ENCODE results near the gene RYR2.

RYR2 gene

DNA sequence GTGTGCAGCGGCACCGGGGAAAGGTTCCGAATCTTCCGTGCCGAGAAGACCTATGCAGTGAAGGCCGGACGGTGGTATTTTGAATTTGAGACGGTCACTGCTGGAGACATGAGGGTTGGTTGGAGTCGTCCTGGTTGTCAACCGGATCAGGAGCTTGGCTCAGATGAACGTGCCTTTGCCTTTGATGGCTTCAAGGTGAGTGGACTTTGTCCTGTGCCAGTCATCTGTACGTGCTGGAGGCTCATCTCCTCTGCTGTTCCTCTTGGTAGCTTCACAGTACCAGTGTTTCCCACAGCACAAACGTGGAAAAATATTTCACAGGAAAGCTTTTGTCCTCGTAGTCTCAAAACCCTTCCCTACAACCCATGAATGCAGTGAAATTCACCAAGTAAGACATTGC, 524.6 kb downstream of the RYR2 start:
- no peak for DNase-seq
- Histone ChIP-seq H2BK12ac (ENCODE audit: low read length) (no peak overlapping the region), H3K27me3 (ENCODE audit: insufficient read depth, low read length) (no peaks in the 10 kb centered on the region), H3K4me1 (ENCODE audit: control insufficient read depth in 1 of 2, insufficient read depth in 2 of 2, low read length in 2 of 2) (no peaks in the 10 kb centered on the region), H4K12ac (ENCODE audit: low read depth, low read length) (no peak overlapping the region), H4K8ac (ENCODE audit: low read depth, low read length) (no peak overlapping the region), H3K9ac (ENCODE audit: low read length) (no peak overlapping the region), H3K79me2 (ENCODE audit: control insufficient read depth, insufficient read depth, low read length, poor library complexity) (no peaks in the 10 kb centered on the region), H3K79me1 (ENCODE audit: low read length) (no peaks in the 10 kb centered on the region), H3K23ac (ENCODE audit: low read length) (no peak overlapping the region), H3K18ac (ENCODE audit: low read length) (no peak overlapping the region), H3K27ac (ENCODE audit: low read depth, low read length) (no peak overlapping the region), H3K4me2 (ENCODE audit: low read length) (no peak overlapping the region), H2BK5ac (ENCODE audit: low read depth, low read length, poor library complexity) (no peak overlapping the region), H2BK120ac (ENCODE audit: insufficient read depth, low read length, poor library complexity) (no peak overlapping the region), H2AK5ac (ENCODE audit: low read length) (no peak overlapping the region), H3K4ac (ENCODE audit: low read depth, low read length) (no peak overlapping the region), H3K36me3 (ENCODE audit: control insufficient read depth in 1 of 2, insufficient read depth in 2 of 2, low read length in 2 of 2) (peaks cover 0 to 2% of the 10 kb centered on the region in 2 experiments), H3K4me3 (ENCODE audit: low read depth, low read length) (no peak overlapping the region), H3K14ac (ENCODE audit: low read length) (no peak overlapping the region), H4K91ac (ENCODE audit: low read depth, low read length) (no peak overlapping the region), H3K9me3 (ENCODE audit: insufficient read depth, low read depth, low read length) (no peaks in the 10 kb centered on the region), H2AFZ (ENCODE audit: insufficient read depth, low read length, poor library complexity) (no peak overlapping the region)
- WGBS (ENCODE audit: extremely low coverage, insufficient coverage, insufficient read length): no CpG with 5 or more reads among the region's 14 CpGs

GRCh38 chr1:237568955-237569354, 527.0 kb downstream of the RYR2 start:
- Histone ChIP-seq H3K9ac (ENCODE audit: low read length) (no peak overlapping the region), H3K4me1 (ENCODE audit: control insufficient read depth in 1 of 2, insufficient read depth in 2 of 2, low read length in 2 of 2) (no peaks in the 10 kb centered on the region), H4K91ac (ENCODE audit: low read depth, low read length) (no peak overlapping the region), H3K18ac (ENCODE audit: low read length) (no peak overlapping the region), H3K79me2 (ENCODE audit: control insufficient read depth, insufficient read depth, low read length, poor library complexity) (no peaks in the 10 kb centered on the region), H3K27me3 (ENCODE audit: insufficient read depth, low read length) (no peaks in the 10 kb centered on the region), H2BK12ac (ENCODE audit: low read length) (no peak overlapping the region), H3K79me1 (ENCODE audit: low read length) (no peaks in the 10 kb centered on the region), H3K36me3 (ENCODE audit: control insufficient read depth in 1 of 2, insufficient read depth in 2 of 2, low read length in 2 of 2) (peaks cover 0 to 2% of the 10 kb centered on the region in 2 experiments), H2AK5ac (ENCODE audit: low read length) (no peak overlapping the region), H3K14ac (ENCODE audit: low read length) (no peak overlapping the region), H3K4me2 (ENCODE audit: low read length) (no peak overlapping the region), H4K12ac (ENCODE audit: low read depth, low read length) (no peak overlapping the region), H3K27ac (ENCODE audit: low read depth, low read length) (no peak overlapping the region), H2AFZ (ENCODE audit: insufficient read depth, low read length, poor library complexity) (no peak overlapping the region), H4K8ac (ENCODE audit: low read depth, low read length) (no peak overlapping the region), H3K9me3 (ENCODE audit: insufficient read depth, low read depth, low read length) (no peaks in the 10 kb centered on the region), H2BK5ac (ENCODE audit: low read depth, low read length, poor library complexity) (no peak overlapping the region), H2BK120ac (ENCODE audit: insufficient read depth, low read length, poor library complexity) (no peak overlapping the region), H3K23ac (ENCODE audit: low read length) (no peak overlapping the region), H3K4ac (ENCODE audit: low read depth, low read length) (no peak overlapping the region), H3K4me3 (ENCODE audit: low read depth, low read length) (no peak overlapping the region)
- DNase-seq: no peak
- no CpG with 5 or more reads among the region's 9 CpGs for WGBS (ENCODE audit: extremely low coverage, insufficient coverage, insufficient read length)

- no peak overlapping the region for H2AFZ ChIP-seq (ENCODE audit: insufficient read depth, low read length, poor library complexity)
- no peak overlapping the region for H3K4me2 ChIP-seq (ENCODE audit: low read length)
- H3K9ac ChIP-seq (ENCODE audit: low read length): no peak overlapping the region
- H3K18ac ChIP-seq (ENCODE audit: low read length): no peak overlapping the region
- DNase-seq: peak in 1 of 2 donors; percentile 14
- no peak overlapping the region for H3K23ac ChIP-seq (ENCODE audit: low read length)
- H2BK5ac ChIP-seq (ENCODE audit: low read depth, low read length, poor library complexity): no peak overlapping the region
- no peak overlapping the region for H2AK5ac ChIP-seq (ENCODE audit: low read length)
- H3K79me1 ChIP-seq (ENCODE audit: low read length): no peaks in the 10 kb centered on the region
- H3K4me1 ChIP-seq (ENCODE audit: control insufficient read depth in 1 of 2, insufficient read depth in 2 of 2, low read length in 2 of 2): no peaks in the 10 kb centered on the region
- H2BK120ac ChIP-seq (ENCODE audit: insufficient read depth, low read length, poor library complexity): no peak overlapping the region
- no peak overlapping the region for H4K8ac ChIP-seq (ENCODE audit: low read depth, low read length)
- no peaks in the 10 kb centered on the region for H3K9me3 ChIP-seq (ENCODE audit: insufficient read depth, low read depth, low read length)
- no peak overlapping the region for H3K27ac ChIP-seq (ENCODE audit: low read depth, low read length)
- H3K4me3 ChIP-seq (ENCODE audit: low read depth, low read length): no peak overlapping the region
- no peak overlapping the region for H4K91ac ChIP-seq (ENCODE audit: low read depth, low read length)
- no peak overlapping the region for H3K14ac ChIP-seq (ENCODE audit: low read length)
- H3K27me3 ChIP-seq (ENCODE audit: insufficient read depth, low read length): no peaks in the 10 kb centered on the region
- H2BK12ac ChIP-seq (ENCODE audit: low read length): no peak overlapping the region
- no peaks in the 10 kb centered on the region for H3K79me2 ChIP-seq (ENCODE audit: control insufficient read depth, insufficient read depth, low read length, poor library complexity)
- no peak overlapping the region for H4K12ac ChIP-seq (ENCODE audit: low read depth, low read length)
- peaks cover 0 to 2% of the 10 kb centered on the region in 2 experiments for H3K36me3 ChIP-seq (ENCODE audit: control insufficient read depth in 1 of 2, insufficient read depth in 2 of 2, low read length in 2 of 2)
- H3K4ac ChIP-seq (ENCODE audit: low read depth, low read length): no peak overlapping the region
- WGBS (ENCODE audit: extremely low coverage, insufficient coverage, insufficient read length): no CpG with 5 or more reads among the region's 5 CpGs
These were observed 528.5 kb downstream of the RYR2 start for GRCh38 chr1:237570530-237570929.

DNA sequence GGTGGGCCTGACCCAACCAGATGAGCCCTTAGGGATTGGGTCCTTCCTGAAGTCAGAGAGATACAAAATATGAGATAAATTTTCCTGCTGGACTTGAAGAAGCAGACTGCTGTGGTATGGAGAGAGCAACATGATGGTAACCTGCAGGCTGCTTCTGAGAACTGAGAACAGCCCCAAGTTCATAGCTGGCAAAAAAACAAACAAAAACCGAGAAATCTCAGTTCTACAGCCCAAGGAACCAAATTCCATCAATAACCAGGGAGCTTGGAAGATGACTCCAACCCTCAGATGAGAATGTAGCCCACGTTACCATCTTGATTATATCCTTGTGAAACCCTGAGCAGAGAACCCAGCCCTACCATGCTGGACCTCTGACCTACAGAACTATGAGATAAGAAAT, 532.6 kb downstream of the RYR2 start:
- Histone ChIP-seq H2AFZ (ENCODE audit: insufficient read depth, low read length, poor library complexity) (no peak overlapping the region), H4K8ac (ENCODE audit: low read depth, low read length) (no peak overlapping the region), H2BK5ac (ENCODE audit: low read depth, low read length, poor library complexity) (no peak overlapping the region), H2BK12ac (ENCODE audit: low read length) (no peak overlapping the region), H3K27me3 (ENCODE audit: insufficient read depth, low read length) (no peaks in the 10 kb centered on the region), H3K36me3 (ENCODE audit: control insufficient read depth in 1 of 2, insufficient read depth in 2 of 2, low read length in 2 of 2) (peaks cover 0 to 2% of the 10 kb centered on the region in 2 experiments), H3K27ac (ENCODE audit: low read depth, low read length) (no peak overlapping the region), H3K79me2 (ENCODE audit: control insufficient read depth, insufficient read depth, low read length, poor library complexity) (no peaks in the 10 kb centered on the region), H3K4me2 (ENCODE audit: low read length) (no peak overlapping the region), H3K18ac (ENCODE audit: low read length) (no peak overlapping the region), H3K23ac (ENCODE audit: low read length) (no peak overlapping the region), H3K14ac (ENCODE audit: low read length) (no peak overlapping the region), H3K4ac (ENCODE audit: low read depth, low read length) (no peak overlapping the region), H4K91ac (ENCODE audit: low read depth, low read length) (no peak overlapping the region), H4K12ac (ENCODE audit: low read depth, low read length) (no peak overlapping the region), H3K9ac (ENCODE audit: low read length) (no peak overlapping the region), H3K79me1 (ENCODE audit: low read length) (no peaks in the 10 kb centered on the region), H2BK120ac (ENCODE audit: insufficient read depth, low read length, poor library complexity) (no peak overlapping the region), H3K4me1 (ENCODE audit: control insufficient read depth in 1 of 2, insufficient read depth in 2 of 2, low read length in 2 of 2) (no peaks in the 10 kb centered on the region), H3K4me3 (ENCODE audit: low read depth, low read length) (no peak overlapping the region), H3K9me3 (ENCODE audit: insufficient read depth, low read depth, low read length) (no peaks in the 10 kb centered on the region), H2AK5ac (ENCODE audit: low read length) (no peak overlapping the region)
- no CpG with 5 or more reads among the region's 2 CpGs for WGBS (ENCODE audit: extremely low coverage, insufficient coverage, insufficient read length)
- peak; percentile 72 to 85 for DNase-seq
